Transverse colon (tissue), 4 donors: Measurements from ENCODE around the gene SMAD7. TPM values are rescaled to one million over a fixed set of nuclear protein-coding genes. Genes with fewer than 3 reads are reported as not detected.

ENCODE experiments used
- DNase-seq: peaks from one replicate; pipeline ENCODE4 v3.0.0-alpha.2; 2019
- H3K27ac ChIP-seq, 4 donors: fragments of 200-600 bp; sonication (generic); 2 replicates each; pipeline ENCODE4 v1.5.1; 2016 to 2018; ENCODE audit warnings: inconsistent platforms in 4 of 4
- H3K27me3 ChIP-seq: fragments of 200-600 bp; sonication (generic); 2 replicates; pipeline ENCODE4 v1.5.1; 2017; ENCODE audit warnings: inconsistent platforms
- H3K36me3 ChIP-seq, 4 donors: fragments of 200-600 bp; sonication (generic); 2 replicates each; pipeline ENCODE4 v1.5.1; 2017 to 2019; ENCODE audit warnings: inconsistent platforms in 4 of 4
- H3K4me1 ChIP-seq, 4 donors: fragments of 200-600 bp; sonication (generic); 2 replicates each; pipeline ENCODE4 v1.5.1; 2017 to 2020; ENCODE audit warnings: inconsistent platforms in 4 of 4
- H3K4me3 ChIP-seq, 4 donors: fragments of 200-600 bp; sonication (generic); 1 replicate in 1 of 4; 2 replicates in 3 of 4; pipeline versions ENCODE4 v1.5.1 to v1.6.1; 2017 to 2019; ENCODE audit warnings: inconsistent platforms in 4 of 4
- H3K9me3 ChIP-seq, 2 donors: fragments of 200-600 bp; sonication (generic); 2 replicates each; pipeline ENCODE4 v1.5.1; 2017 to 2019; ENCODE audit warnings: inconsistent platforms in 2 of 2
- CTCF ChIP-seq, 5 experiments: fragments of 200-600 bp in 3 of 5; fragments of 450-650 bp in 2 of 5; sonication (generic) in 3 of 5; IDR thresholded peaks; 1 replicate in 2 of 5; 2 replicates in 3 of 5; pipeline ENCODE4 v1.5.1; 2016 to 2017; ENCODE audit warnings: antibody characterized with exemption in 5 of 5, inconsistent platforms in 3 of 5, mild to moderate bottlenecking in 2 of 5, moderate library complexity in 1 of 5
- EP300 ChIP-seq: sonication (generic); formaldehyde crosslinking; IDR thresholded peaks from one replicate; pipeline ENCODE4 v1.6.1; 2017; ENCODE audit warnings: antibody characterized with exemption, low read depth
- POLR2A ChIP-seq: fragments of 450-650 bp; IDR thresholded peaks from one replicate; pipeline ENCODE4 v1.6.1; 2016; ENCODE audit warnings: antibody characterized with exemption, mild to moderate bottlenecking, moderate library complexity
- POLR2AphosphoS5 ChIP-seq, 3 donors: sonication (generic); formaldehyde crosslinking; IDR thresholded peaks; one replicate each; pipeline ENCODE4 v1.6.1; 2016; ENCODE audit warnings: antibody characterized with exemption in 3 of 3
- WGBS, 2 donors: methylation state at CpG; one replicate each; pipeline ENCODE4 v1.1.5; 2018; ENCODE audit warnings: low coverage in 1 of 2; 5-methylcytosine and 5-hydroxymethylcytosine counted together
- in situ Hi-C, 4 donors: fragments of 200-750 bp; cut with MboI; loops; one replicate each; pipeline versions ENCODE4 v1.15.0 to v1.15.1; 2017; ENCODE audit warnings: low sequenced_read_pairs in 3 of 4, low pct_ligation_motif_present in 1 of 4, low pct_unique_long_range_greater_than_20kb in 1 of 4
- intact Hi-C: fragments of 100-400 bp; cut with DNase I; formaldehyde crosslinking; loops from one replicate; pipeline ENCODE4 v1.15.1; 2023; ENCODE audit warnings: low total_unique reads
- total RNA-seq, 4 donors: library from RNA; depleted of rRNA; stranded (reverse); fragments of >200 nt; gene quantifications; one replicate each; pipeline ENCODE4 v1.1.0, GENCODE V29; 2016

SMAD7 gene
- total RNA-seq, 4 donors from 2014 or later, result 76.0 to 199 (median 77.1) TPM

DNA sequence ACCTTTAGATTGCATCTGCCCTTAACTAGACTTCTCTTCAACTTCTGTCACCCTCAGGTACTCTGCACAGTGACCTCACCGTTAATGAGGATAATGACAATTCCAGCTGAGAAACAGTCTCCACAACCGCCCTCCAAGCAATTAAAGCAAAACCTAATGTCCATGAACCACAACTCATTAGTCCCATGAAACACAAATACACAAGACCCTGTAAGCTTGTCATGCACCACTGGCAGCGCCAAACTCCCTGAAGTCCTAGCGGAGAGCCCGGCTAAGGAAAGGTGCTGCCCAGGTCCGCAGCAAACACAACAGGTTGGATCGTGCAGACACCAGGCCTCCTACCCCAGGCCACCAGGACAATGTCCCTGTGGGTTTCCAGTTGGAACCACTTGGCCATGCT is 7.4 kb downstream of the SMAD7 start:
- in situ Hi-C loops (no loop called here), intact Hi-C loops (loop anchor here (10.0 kb wide), 1 partner anchor 159 kb away; no protein-coding TSS in a partner anchor)
- peak overlapping the region; percentile 92 to 100 (median 98) for H3K27ac ChIP-seq
- H3K27me3 ChIP-seq, result no peaks in the 10 kb centered on the region
- no peaks in the 10 kb centered on the region for H3K9me3 ChIP-seq
- peaks cover 73 to 100% (median 98%) of the 10 kb centered on the region in 4 donors for H3K4me1 ChIP-seq
- H3K4me3 ChIP-seq, result no peak overlapping the region
- no peak for TF ChIP-seq EP300
- TF ChIP-seq POLR2A, result no peak
- no peak for TF ChIP-seq CTCF (IDR thresholded peaks at IDR 0.05)
- no peak for TF ChIP-seq POLR2AphosphoS5 (IDR thresholded peaks at IDR 0.05)
- WGBS, 2 donors, result 79% methylated on average over 7 of the region's 7 CpGs; no CpG with 5 or more reads in 1 of the 2 donors
- DNase-seq, result no peak
- no peaks in the 10 kb centered on the region for H3K36me3 ChIP-seq

DNA sequence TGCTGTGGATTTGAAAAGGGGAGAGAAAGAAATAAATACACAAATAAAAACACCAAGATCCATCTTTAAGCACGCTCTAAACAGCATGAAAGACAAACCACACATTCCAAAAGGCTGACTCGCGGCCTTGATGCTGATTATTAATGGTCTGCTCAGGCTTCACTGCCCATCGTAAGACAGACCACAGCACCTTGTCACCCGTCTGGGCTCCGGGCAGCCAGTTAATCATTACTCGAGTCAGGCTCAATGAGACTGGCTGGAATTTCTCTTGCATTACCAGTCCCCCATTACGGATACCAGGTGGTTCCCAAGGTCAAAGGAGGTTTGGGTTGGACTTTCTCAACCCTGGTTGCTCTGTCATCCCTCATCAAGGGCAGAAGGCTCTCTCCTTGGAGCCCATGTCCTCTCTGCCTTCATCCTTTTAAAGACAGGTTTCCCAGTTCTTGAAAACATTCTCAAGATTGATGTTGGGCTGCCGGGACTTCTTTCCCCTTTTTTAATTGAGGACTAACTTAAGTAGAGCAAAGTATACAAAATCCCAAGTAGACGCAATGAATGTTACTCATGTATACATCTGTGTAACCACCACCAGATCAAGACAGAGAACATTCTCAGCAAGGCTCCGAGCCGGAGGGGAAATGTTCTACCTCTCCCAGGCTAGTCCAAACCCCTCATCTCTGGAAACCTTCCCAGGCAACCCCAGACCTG is 8.1 kb downstream of the SMAD7 start:
- Histone ChIP-seq H3K4me1 (peaks cover 79 to 100% (median 100%) of the 10 kb centered on the region in 4 donors), H3K27me3 (no peaks in the 10 kb centered on the region), H3K27ac (peak overlapping the region; percentile 92 to 100 (median 98)), H3K4me3 (no peak overlapping the region), H3K36me3 (no peaks in the 10 kb centered on the region), H3K9me3 (no peaks in the 10 kb centered on the region)
- intact Hi-C loops (loop anchor here (10.0 kb wide), 1 partner anchor 158 kb away; no protein-coding TSS in a partner anchor), in situ Hi-C loops (no loop called here)
- peak in 2 of 3 donors; percentile 30 to 59 for TF ChIP-seq POLR2AphosphoS5 (IDR thresholded peaks at IDR 0.05)
- TF ChIP-seq CTCF (IDR thresholded peaks at IDR 0.05), result no peak
- no peak for TF ChIP-seq EP300
- 61 to 64% methylated on average over 6 to 12 of the region's 12 CpGs for WGBS, 2 donors
- DNase-seq, result no peak

- Histone ChIP-seq H3K27ac (peak overlapping the region; percentile 92 to 100 (median 98)), H3K4me3 (no peak overlapping the region), H3K36me3 (no peaks in the 10 kb centered on the region), H3K4me1 (peaks cover 85 to 100% (median 99%) of the 10 kb centered on the region in 4 donors), H3K9me3 (no peaks in the 10 kb centered on the region), H3K27me3 (no peaks in the 10 kb centered on the region)
- TF ChIP-seq EP300, result no peak
- no peak for TF ChIP-seq CTCF (IDR thresholded peaks at IDR 0.05)
- no peak for TF ChIP-seq POLR2A
- no peak for TF ChIP-seq POLR2AphosphoS5 (IDR thresholded peaks at IDR 0.05)
- intact Hi-C loops, result loop anchor here (10.0 kb wide), 1 partner anchor 157 kb away; no protein-coding TSS in a partner anchor
- in situ Hi-C loops, result no loop called here
- no peak for DNase-seq
- 20 to 90% methylated on average over 1 to 8 of the region's 8 CpGs for WGBS, 2 donors
Measured at GRCh38 chr18:48942086-48942485, 8.7 kb downstream of the SMAD7 start.

GRCh38 chr18:48941672-48942071 is 9.1 kb downstream of the SMAD7 start:
- Histone ChIP-seq H3K4me3 (no peak overlapping the region), H3K9me3 (no peaks in the 10 kb centered on the region), H3K4me1 (peaks cover 85 to 100% (median 99%) of the 10 kb centered on the region in 4 donors), H3K36me3 (no peaks in the 10 kb centered on the region), H3K27ac (peak overlapping the region; percentile 92 to 100 (median 98)), H3K27me3 (no peaks in the 10 kb centered on the region)
- in situ Hi-C loops (no loop called here), intact Hi-C loops (loop anchor here (10.0 kb wide), 1 partner anchor 157 kb away; no protein-coding TSS in a partner anchor)
- WGBS, 2 donors, result 78% methylated on average over 7 of the region's 7 CpGs; no CpG with 5 or more reads in 1 of the 2 donors
- TF ChIP-seq EP300 (no peak), POLR2AphosphoS5 (IDR thresholded peaks at IDR 0.05) (no peak), CTCF (IDR thresholded peaks at IDR 0.05) (no peak), POLR2A (no peak)
- DNase-seq, result no peak
